CD4-positive, alpha-beta T cell treated with Interleukin-17A for 4 hours (primary cell): ENCODE measurements around the gene CFAP97D1.

ENCODE experiments used
- DNase-seq: peaks from one replicate; pipeline ENCODE4 v3.0.0-alpha.2; 2020; ENCODE audit warnings: mixed read lengths

Gene CFAP97D1

DNA sequence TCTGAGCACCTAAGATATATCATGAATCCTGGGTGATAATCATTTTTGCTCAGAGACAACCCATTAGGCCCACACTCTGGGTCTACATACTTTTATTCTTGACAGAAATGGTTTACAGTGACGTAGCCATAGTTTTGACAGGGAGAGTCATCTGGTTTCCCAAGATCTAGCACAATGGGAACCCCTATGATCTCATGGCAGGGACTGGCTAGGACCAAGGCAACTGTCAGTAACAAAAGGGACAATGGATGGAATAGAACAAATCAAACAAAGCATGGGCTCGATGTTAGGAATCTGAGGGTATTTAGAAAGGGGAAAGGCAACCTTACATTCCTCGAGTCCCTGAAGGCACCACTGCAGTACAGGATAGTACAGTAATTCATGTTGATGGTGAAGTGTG is 20.5 kb downstream of the CFAP97D1 start:
- no peak for DNase-seq

DNA sequence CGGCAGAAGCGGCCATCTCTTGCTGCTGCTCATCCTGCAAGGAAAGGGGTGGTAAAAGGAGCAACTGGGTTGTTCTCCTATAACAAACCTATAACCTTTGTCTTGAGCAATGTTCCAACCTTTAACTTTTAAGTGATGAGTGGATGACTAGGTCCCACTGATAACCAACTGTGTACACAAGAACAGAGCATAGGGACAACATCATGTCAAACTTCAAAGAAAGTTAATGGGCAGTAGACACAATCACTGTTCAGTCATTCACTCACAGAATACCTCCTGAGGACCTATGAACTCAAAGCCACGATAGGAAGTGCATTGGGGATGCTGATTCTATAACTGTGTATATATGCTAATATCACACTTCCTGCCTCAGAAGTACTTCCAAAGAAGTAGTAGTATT is 21.6 kb downstream of the CFAP97D1 start:
- DNase-seq, result no peak

DNA sequence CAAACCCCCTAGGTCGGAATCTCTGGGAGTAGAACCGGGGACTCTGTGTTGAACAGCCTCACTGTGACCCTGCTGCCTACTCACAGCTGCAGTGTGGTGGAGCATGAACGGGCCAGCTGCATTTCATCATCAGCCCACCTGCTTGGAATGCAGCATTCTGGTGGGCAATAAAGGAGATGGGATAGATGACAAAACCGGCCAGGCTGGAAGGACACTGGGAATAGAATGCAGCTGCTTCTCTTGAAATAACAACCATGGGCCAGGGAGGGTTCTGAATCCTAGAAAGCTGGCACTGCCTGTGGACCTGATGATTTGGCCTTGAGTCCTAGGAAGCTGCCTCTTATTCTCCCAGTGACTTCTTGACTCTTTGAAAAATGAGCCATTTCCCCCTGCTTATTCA is 23.5 kb downstream of the CFAP97D1 start:
- no peak for DNase-seq

DNA sequence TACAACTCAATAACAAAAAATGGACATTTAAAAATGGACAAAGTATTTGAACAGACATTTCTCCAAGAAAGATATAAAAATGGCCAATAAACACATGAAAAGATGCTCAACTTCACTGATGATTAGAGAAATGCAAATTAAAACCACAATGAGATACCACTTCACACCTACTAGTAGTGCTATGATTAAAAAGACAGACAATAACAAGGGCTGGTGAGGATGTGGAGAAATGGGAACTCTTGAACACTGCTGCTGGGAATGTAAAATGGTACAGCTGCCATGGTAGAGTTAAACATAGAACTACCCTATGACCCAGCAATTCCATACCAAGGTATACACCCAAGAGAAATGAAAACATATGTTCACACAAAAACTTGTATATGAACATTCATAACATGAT is 24.9 kb downstream of the CFAP97D1 start:
- no peak for DNase-seq

DNA sequence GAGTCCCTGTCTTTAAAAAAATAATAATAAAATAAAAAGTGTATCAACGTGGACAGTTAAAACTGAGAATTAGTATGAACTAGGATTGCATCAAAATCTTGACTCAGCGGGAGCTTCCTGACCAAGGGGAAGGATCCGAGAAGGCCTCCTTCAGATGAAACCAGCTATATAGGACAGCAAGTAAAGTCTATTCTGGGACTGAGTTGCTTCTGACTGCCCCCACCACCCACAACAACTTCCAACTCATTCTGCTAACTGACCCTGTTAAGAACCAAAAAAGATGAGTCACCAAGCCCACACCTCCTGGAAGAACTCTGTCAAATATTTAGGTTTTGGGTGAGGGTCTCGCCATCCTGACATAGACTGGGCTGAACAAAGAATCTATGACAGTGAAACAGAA is 27.8 kb downstream of the CFAP97D1 start:
- no peak for DNase-seq

DNA sequence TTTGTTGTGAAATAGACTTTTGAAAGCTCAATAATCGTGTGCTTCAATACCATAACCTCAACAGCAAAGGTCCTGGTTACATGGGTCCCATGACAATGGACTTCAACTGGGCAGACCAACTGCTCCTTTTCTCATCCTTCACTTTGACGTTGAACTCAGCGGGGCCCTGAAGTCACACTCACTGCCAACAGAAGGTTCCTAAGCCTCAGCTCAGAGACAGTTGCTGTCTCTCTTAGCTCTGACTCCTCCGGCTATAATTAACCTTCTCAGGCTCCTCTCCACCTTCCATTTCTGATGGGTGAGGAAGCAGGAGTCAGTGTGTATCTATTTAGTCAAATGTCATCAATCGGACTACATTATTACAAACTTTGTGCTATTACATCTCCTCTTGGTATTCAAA is 28.9 kb downstream of the CFAP97D1 start:
- DNase-seq, result no peak

DNA sequence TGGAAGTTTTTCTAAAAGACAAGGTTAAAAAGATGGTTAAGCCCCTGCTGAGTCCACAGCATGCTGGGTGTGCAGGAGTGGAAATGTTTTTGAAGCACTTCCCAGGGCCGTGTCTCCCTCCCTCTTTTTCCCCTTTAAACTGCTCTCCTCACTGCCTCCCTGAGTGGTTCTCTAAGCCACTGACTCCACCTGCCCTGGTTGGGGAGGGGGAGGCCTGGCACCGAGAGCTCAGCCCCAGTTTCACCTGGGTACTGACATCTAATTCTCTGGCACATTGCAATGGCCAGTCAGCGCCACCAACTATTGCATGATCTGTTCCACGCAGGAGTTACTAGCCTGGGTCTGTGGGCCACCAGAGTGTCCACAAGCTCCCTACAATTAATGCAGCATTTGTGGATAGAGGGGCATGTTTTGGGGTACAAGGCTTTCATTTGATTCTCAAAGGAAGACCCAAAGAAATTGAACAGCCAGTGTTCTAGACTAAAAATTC is 30.0 kb downstream of the CFAP97D1 start:
- no peak for DNase-seq

DNA sequence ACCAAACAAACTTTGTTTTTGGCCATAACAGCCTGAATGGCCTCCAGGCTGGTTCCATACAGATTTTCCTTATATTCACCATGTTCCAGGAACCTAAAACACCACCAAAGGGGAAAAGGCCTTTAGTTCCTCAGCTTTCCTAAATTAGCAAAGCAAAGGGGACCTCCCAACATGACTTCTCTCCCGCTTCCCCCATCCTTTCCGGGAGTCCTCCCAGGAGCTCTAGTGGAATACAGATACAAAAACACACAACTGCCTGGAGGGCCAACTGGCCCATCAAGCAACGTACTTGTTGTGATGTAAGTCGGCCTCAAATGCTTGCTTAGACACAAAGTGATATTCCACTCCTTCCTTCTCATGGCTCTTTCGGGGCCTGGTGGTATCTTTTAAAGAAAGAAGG is 30.6 kb downstream of the CFAP97D1 start:
- no peak for DNase-seq

DNA sequence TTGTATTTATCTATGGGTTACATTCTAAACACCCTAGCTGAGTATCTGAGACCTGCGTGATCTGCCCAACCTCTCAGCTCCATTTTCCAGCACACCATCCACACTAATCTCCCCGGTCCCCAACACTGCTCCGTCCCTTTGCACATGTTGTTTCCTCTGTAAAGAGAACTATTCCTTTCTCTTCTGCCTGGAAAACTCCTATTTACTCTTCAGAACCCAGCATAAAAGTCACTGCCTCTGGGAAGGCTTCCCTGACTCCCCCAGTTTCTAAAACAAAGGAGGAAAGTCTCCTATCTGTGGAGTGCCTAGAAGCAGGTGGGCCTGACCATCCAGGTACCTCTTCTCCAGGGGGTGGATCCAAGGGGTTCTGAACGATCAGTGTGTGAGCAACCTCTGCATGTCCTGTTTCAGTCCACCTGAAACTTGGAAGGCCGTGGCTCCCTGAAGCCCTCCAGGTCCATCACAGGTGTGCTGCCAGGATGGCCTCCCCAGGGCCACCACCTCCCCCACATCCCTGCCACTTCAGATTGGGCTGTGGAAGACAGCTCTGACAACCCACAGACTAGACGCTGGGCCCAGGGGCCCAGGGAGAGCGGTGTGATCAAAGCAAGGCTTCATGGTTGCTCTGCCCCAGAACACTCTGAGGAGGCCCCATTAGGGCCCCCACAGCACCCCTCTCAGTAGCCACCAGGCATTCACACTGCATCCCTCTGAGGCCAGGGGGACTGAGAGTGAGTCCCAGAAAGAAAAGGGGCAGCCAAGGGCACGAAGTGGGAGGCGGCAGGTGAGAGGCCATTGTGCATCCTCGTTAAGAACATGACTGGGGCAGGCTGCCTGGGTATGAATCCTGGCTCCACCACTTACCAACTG is 32.4 kb downstream of the CFAP97D1 start:
- no peak for DNase-seq

DNA sequence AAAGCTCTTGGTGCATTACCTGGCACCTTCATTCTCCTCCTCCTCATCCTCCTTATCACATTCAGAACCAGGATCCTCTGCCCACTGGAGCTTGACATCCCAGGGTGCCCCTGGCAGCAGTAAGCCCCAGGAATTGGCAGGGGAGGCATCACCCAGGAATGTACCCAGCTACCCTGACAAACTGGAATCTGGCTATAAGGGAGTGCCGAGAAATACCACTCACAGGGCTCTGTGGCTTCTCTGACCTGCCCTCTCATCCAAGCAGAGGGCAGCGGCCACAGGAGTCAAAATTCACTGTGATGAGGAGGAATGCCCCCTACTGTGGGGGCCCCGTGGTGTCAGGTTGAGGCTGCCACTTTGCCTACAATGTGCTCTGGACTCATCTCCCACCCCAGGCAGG is 33.2 kb downstream of the CFAP97D1 start:
- no peak for DNase-seq

DNA sequence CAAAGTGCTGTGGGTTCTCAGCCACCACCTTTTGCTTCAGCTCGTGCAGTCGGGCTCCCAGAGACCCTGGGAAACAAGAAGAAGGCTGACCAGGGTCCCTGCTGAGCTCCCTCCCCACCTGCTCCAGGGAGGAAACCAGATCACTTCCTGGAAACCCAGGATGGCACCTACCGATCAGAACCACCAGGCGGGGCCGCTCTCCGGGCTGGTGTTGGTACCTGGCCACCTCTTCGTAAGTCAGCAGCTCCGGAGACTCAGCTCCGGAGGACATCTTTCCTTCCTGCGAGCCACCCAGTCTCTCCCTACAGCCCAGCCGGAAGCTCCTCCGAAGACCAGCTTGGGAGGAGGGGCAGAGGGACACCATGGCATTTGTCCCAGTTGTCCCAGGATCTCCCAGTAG is 33.8 kb downstream of the CFAP97D1 start:
- no peak for DNase-seq

DNA sequence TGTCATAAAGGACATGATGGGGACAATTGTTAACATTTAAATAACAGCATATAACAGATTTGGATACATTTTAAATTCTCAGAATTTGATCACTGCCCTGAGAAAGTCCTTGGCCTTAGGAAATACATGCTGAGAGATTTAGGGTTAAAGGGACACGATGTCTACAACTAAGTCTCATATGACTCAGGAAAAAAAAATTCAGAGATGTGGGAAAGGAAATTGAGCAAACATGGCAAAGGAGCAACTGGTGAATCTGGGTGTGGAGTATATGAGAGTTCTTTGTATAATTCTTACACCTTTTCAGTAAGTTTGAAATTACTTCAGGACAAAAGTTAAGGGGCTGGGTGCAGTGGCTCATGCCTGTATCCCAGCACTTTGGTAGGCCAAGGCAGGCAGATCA is 34.5 kb downstream of the CFAP97D1 start:
- no peak for DNase-seq

DNA sequence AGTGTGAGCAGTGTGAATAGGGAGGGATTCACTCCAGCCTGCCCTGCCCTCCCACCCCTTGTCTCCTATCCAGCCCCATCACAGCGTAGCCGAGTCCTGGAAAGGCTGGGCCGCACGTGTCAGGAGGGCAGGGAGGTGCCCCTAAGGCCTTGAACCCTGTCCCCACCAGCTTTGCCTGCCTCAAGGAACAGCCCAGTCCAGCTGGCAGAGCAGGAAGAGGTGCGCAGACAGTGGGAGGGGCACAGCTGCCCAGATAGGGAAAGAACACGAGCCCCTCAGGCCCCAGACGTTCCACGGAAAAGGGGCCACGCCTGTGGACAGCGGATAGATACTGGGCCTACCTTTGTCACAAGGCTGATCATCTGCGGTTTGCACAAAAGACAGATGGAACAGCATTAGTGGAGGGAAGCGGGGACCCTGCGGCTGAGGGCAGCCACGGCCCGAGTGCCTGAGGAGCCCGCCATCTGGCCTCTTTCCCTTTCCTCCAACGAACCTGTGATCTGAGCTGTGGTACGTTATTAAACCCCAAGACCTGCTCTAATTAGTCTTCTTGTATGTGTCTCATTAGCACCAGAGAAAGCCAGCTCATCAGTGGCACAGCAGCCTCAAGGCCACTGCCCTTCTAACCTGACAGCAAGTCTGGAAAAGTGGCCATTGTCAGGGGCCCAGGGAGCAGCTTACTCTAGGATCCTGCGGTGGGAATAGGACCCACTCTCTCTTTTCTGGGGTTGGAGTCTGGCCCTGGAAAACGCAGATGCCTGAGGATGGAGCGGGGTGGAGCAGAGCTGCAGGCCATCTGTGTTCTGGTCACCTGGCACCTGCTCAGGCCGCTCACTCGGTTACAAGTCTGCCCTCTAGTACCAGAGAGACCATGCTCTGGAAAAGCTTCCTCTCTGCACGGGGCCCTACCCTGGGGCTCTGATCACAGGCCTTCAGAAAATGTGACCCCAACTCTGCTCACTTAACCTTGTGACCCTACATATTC is 36.4 kb downstream of the CFAP97D1 start:
- DNase-seq, result no peak

DNA sequence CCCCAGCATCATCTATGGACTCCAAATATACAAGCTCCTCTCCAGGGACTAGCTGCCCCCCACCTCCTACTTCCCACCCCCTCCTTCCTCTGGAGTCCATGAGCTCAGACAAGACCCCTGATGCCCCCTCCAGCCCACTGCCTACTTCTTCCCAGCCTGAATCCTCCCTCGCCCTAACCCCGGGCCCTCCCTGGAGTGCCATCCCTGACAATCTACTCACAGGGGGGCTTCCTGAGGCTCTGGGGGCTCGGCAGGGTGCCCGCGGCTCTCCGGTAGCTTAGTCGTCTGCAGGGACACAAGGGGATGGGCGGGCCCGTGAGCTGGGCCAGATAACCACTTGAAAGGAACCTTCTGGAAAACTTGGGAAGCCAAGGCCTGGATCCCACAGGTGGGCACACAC is 37.6 kb downstream of the CFAP97D1 start:
- DNase-seq, result no peak

DNA sequence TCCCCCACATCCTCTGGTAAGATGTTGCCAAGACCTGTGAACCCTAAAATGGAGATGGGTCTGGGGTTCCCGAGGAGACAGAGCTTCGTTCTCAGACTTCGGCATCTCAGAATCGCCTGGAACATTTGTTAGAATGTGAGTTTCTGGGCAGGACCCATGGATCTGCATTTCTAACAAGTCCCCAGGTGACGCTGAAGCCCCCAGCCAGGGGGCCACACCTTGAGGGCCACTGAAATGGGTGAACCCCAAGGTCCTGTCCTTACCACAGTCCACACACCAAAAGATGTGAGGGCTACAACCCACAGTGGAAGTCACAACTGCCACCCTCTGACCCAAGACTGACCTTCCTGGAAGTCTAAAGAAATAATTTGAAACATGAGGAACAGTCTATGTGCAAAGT is 38.7 kb downstream of the CFAP97D1 start:
- no peak for DNase-seq

DNA sequence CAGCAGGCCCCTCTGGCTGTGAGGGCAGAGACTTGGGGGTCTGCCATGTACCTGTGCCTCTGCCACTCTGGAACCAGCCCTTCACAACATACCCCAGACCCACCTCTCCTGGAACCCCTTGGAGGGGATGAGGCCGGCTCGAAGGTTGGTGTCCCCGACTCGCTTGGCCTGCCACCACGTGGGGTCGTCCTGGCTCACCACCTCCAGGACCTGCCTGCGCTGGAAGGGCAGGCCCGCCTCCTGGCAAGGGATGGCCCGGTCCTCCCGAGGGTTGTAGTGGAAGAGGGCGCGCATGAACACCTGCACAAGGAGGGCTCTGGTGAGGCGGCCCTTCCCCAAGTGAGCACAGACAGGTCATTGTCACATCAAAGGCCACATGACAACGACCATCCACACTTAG is 40.5 kb downstream of the CFAP97D1 start:
- DNase-seq, result no peak

DNA sequence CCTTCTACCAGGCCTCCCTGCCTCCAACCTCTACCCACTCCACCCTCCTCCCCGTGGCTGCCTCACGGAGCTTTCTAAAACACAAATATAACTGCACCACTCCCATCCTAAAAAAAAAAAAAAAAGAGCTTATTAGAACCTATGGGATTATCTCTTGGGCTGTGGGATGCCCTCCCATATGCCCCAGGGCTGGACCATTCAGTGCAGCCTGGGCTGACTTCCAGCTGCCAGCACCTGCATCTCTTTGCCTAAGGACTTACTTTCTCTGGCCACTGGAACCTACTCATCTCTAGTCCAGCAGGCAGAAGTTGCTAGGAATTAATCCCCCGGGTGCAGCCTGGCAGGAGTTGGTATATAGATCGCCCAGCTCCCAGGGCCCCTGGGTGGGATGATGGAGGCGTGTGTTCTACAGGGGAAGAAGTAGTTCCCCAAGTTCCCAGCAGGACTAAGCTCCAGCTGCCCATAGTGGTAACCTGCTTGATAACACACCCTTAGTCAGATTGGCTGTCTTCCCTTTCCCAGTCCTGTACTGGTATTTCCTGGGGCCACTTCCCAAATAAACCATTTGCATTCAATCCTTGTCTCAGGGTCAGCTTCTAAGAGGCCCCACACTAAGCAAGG is 42.4 kb downstream of the CFAP97D1 start:
- no peak for DNase-seq

DNA sequence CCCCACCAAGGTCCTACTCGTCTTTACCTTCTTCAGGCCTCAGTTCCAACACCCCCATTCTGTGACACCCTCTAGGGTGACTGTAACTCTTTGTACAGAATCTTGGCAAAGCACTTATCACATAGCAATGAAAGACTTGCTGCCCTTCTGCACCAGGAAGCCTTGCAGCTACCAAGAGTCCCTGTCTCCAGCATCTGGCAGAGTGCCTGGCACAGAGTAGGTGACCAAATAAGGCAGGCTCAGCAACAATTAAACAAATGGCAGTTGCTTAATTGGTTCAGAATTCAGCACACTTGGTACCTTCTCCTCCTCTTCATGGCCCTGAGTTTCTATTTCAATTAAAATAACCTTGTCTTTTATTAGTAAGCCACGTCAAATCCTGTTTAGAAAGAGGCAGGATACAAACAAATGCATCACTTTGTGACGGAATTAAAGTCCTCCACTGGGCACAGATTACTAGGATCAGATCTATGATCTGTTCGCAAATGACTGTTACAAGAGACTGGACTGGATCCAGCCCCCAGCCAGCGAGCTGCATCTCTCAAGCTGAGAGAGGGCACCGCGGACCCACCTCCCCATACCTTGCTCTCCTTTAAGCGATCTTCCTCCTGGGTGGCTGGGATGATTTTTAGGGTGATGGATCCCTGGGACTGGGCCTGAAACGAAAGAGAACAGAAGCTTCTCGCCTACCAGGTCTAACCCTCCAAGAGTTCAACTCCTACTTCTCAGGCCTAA is 43.3 kb downstream of the CFAP97D1 start:
- no peak for DNase-seq

DNA sequence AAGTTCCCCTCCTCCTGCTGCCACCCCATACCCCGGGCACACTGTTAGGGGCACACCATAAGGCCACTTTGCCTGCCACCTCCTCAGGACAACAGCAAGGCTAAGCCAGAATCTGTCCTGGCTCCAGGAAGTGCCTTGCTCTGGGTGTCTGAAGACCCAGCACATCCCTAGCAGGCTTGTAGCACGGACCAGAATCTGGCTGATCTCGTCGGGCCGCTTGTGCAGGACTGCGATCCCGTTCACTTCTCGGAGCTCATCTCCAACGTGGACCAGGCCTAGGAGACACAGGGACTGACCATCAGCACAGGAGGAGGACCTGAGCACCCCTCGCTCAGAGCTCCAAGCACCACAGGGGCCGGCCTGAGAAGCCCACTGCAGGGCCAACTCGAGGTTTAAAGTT is 45.3 kb downstream of the CFAP97D1 start:
- DNase-seq, result no peak

DNA sequence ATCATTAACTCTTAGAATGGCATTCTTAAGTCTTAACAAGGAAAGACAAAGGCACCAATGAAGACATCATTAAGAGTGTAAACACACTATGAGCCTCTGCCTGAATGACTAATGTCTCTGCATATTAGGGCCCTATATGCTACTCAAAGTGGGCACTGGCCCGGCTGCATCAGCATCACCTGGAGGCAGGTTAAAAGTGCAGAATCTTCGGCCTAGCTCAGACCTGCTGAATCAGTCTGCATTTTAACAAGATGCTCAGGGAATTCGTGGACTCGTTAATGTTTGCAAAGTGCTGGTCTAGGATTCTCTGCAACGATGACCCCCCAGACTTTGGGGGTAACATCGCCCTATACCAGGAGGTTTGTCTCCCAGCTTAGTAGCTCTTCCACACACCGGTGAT is 46.0 kb downstream of the CFAP97D1 start:
- DNase-seq, result no peak

DNA sequence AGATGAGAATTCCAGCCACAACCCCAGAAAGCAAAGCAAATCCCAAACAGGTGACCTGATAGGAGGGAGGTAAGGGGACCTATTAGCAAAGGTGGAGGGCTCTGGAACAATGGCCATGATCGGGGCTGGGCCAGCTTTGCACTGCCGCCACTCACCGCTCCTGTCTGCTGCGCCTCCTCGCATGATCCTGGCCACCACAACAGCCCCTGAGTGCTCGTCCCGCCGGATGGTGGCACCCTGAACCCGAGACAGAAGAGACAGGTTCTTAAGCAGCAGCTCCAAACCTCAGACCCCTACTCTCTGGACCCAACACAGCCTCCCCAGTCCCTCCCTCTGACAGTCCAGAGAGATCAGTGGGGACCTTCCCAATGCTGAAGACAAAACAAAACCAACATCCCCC is 47.4 kb downstream of the CFAP97D1 start:
- DNase-seq, result no peak

DNA sequence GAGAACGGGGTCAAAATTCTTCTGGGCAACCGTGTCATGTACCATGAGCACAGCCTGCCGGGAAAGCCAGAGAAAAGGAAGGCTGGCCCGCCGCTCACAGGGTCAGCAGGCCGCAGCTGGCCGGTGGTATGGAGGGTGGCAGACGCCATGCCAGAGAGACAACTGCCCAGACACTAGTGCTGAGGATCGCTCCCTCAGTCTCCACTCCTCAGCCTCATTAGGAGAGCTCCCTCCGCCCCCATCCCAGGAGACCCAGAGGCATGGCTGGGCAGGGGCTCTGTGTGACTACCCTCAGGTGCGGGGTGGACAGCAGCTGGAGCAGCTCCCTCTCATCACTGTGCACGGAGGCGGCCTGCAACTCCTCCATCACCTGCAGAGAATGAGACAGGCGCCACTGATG is 49.5 kb downstream of the CFAP97D1 start:
- DNase-seq, result no peak
